Stomach smooth muscle (tissue), 2 donors: ENCODE data around the gene AGBL4.

Experiments used
- H3K27ac ChIP-seq: one replicate; pipeline ENCODE4 v1.7.0; 2013; ENCODE audit warnings: mild to moderate bottlenecking, low read length, inconsistent platforms
- H3K27me3 ChIP-seq, 2 donors: one replicate each; pipeline ENCODE4 v1.7.0; 2013; ENCODE audit warnings: low read length in 2 of 2; ENCODE audit not compliant: insufficient read depth in 2 of 2, control insufficient read depth in 1 of 2
- H3K36me3 ChIP-seq, 2 donors: one replicate each; pipeline ENCODE4 v1.7.0; 2013; ENCODE audit warnings: low read length in 2 of 2; ENCODE audit not compliant: control insufficient read depth in 2 of 2, insufficient read depth in 2 of 2
- H3K4me1 ChIP-seq: one replicate; pipeline ENCODE4 v1.7.0; 2013; ENCODE audit warnings: low read length; ENCODE audit not compliant: control insufficient read depth, insufficient read depth
- H3K4me3 ChIP-seq, 2 donors: one replicate each; pipeline ENCODE4 v1.7.0; 2013; ENCODE audit warnings: low read length in 2 of 2
- H3K9ac ChIP-seq, 2 donors: one replicate each; pipeline ENCODE4 v1.7.0; 2013; ENCODE audit warnings: low read length in 2 of 2, mild to moderate bottlenecking in 1 of 2
- H3K9me3 ChIP-seq, 2 donors: one replicate each; pipeline ENCODE4 v1.7.0; 2013; ENCODE audit warnings: low read length in 2 of 2; ENCODE audit not compliant: control insufficient read depth in 2 of 2
- donor health status: healthy.
- donor health status: Pancreatic carcinoma.

Gene AGBL4

DNA sequence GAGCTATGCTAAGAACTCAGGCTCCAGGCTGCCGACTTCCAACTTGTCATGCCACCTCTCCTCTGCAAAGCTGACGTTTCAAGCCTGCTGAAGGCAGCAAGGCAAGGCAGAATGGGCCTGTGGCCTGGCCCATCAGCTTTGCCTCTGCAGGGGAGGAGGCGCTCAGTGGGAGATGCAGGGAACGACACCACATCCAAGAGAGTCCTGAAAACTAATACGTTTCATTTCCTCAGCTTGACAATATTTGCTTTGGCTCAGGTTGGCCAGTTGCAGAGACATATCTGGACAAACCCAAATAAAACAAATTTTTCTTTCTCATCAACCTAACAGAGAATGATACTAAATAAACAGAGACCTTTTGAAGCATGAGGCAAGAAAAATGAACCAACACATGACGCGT lies 1282.4 kb downstream of the AGBL4 start:
- no peaks in the 10 kb centered on the region for H3K27me3 ChIP-seq
- no peak overlapping the region for H3K9ac ChIP-seq
- H3K36me3 ChIP-seq = peaks cover 5 to 33% of the 10 kb centered on the region in 2 donors
- H3K4me3 ChIP-seq = no peak overlapping the region
- no peaks in the 10 kb centered on the region for H3K9me3 ChIP-seq
- H3K27ac ChIP-seq = no peak overlapping the region
- no peaks in the 10 kb centered on the region for H3K4me1 ChIP-seq

DNA sequence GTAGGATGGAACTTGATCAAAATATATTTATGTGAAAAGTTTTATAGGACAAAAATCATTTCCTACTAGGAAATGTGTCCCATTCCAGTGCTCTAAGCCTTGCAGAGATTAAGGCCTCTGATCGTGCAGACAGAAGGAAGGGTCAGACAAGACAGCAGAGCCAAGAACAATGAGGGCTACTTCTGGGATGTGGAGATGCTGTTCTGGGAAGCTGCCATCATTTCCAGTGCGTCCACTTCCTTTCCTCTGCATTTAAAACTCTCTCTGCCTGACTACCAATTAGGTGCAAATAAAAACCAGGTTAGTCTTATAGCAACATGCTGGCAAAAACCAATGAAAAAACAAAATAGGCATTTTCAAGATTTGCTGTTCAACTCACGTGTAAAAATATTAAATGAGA lies 1283.1 kb downstream of the AGBL4 start:
- Histone ChIP-seq H3K9ac (no peak overlapping the region), H3K27ac (no peak overlapping the region), H3K4me1 (no peaks in the 10 kb centered on the region), H3K9me3 (no peaks in the 10 kb centered on the region), H3K27me3 (no peaks in the 10 kb centered on the region), H3K4me3 (no peak overlapping the region), H3K36me3 (peaks cover 13 to 39% of the 10 kb centered on the region in 2 donors)

DNA sequence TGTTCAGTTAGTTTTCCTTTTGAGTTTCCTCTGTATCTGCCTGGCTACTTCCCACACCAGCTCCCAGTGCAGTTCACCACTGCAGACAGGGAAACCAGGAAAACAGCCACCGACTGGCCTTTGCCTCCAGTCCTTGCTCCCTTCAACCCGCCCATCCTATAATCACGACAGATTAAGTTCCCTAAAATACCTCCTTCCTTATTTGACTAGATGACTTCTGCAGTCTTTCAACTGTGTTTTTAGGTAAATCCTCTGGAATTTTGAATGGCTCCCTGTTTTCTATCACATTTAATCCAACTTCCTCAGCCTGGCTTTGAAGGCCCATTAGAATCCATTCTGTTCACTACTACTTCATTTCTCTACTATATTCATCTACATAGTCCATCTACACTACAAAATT lies 1284.7 kb downstream of the AGBL4 start:
- H3K4me1 ChIP-seq = no peaks in the 10 kb centered on the region
- no peaks in the 10 kb centered on the region for H3K9me3 ChIP-seq
- H3K9ac ChIP-seq = no peak overlapping the region
- peaks cover 25 to 43% of the 10 kb centered on the region in 2 donors for H3K36me3 ChIP-seq
- H3K27me3 ChIP-seq = no peaks in the 10 kb centered on the region
- H3K4me3 ChIP-seq = no peak overlapping the region
- no peak overlapping the region for H3K27ac ChIP-seq

DNA sequence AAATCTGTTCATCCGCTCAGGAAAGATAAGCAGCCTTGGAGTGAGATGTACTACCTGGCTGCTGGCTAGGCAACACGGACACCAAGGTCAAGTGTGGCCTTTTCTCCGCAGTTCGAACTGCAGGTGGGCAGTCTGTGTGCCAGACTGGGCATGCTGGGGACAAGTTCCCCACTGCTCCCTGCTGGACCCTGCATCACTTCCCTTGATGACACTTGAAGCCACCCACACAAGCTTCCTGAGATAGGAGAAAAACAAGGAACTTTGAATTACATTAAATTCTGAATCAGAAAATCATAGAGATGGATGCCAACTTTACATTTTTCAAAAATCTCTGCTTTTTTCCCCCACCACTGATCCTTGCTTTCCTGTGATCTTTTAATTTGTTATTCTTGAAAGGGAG lies 1285.4 kb downstream of the AGBL4 start:
- H3K27ac ChIP-seq = no peak overlapping the region
- H3K4me1 ChIP-seq = no peaks in the 10 kb centered on the region
- no peak overlapping the region for H3K4me3 ChIP-seq
- no peaks in the 10 kb centered on the region for H3K27me3 ChIP-seq
- no peak overlapping the region for H3K9ac ChIP-seq
- H3K9me3 ChIP-seq = no peaks in the 10 kb centered on the region
- H3K36me3 ChIP-seq = peaks cover 32 to 43% of the 10 kb centered on the region in 2 donors

DNA sequence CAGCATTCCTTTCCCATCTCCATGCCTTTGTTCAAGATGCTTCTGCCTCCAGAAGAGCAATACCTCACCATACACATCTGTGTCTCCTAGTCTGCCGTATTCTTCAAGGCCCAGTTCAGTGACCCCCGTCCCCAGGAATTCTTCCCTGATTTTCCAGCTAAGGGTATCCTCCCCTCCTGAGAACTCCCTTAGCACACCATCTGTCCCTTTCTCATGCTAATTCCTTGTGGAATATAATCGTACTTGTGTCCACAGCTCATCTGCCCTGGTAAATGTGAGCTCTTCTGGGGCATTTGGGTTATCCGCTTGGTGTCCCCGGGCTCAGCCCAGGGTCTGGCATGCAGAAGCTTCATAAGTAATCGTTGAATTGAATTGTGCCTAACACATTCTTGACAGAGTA lies 1288.0 kb downstream of the AGBL4 start:
- Histone ChIP-seq H3K9me3 (no peaks in the 10 kb centered on the region), H3K27me3 (no peaks in the 10 kb centered on the region), H3K4me3 (no peak overlapping the region), H3K9ac (no peak overlapping the region), H3K27ac (no peak overlapping the region), H3K36me3 (peaks cover 41 to 51% of the 10 kb centered on the region in 2 donors), H3K4me1 (no peaks in the 10 kb centered on the region)

DNA sequence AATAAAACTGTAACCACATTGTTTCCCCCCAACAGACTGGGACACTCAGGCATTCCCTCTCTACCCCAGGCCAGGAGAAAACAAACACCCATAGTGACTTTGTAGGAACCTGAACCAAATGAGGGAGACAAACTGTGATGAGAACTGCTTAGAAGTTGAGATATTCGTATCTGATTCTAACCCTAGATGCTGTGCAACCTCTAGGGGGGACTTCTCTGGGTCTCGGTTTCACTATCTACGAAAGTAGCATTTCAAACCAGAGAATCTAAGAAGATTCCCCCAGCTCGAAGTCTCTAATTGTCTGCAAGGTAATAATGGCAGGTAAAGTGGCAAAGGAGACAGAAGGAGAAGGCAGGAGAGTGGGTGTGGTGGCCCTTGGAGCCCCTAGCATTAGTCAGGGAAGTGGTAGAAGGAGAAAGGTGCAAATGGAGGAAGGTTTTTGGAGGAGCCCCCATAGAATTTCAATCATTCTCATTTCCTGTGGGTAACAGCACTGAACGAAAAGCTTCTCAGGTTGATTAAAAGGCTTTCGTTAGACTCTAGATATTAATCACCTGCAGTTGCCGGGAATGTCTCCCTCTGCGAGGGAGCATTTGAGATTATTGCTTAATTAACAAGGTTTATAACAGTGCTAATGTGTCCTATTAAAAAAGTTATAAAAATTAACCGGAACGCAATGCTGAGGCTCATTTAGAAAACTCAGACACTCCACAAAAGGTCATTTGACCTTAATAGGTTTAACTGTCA lies 1293.4 kb downstream of the AGBL4 start:
- Histone ChIP-seq H3K9me3 (no peaks in the 10 kb centered on the region), H3K9ac (no peak overlapping the region), H3K27me3 (no peaks in the 10 kb centered on the region), H3K27ac (no peak overlapping the region), H3K4me3 (no peak overlapping the region), H3K36me3 (peaks cover 35 to 54% of the 10 kb centered on the region in 2 donors), H3K4me1 (no peaks in the 10 kb centered on the region)

DNA sequence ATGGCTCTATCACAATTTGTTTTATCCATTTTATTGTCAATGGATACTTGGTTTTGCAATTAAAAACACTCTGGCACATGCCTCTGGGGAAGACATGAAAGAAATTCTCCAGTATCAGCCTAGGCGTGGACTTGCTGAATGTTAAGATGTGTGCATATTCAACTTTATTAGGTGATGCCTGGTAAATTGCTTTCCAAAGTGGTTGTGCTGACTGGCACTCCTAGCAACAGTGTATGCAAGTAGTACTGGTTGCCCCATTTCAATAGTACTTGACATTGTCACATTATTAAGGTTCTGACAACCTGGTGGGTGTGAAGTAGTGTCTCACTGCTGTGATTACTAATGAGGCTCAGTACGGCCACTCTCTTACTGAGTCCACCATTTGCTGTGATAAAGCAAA lies 1295.2 kb downstream of the AGBL4 start:
- no peaks in the 10 kb centered on the region for H3K27me3 ChIP-seq
- no peak overlapping the region for H3K9ac ChIP-seq
- no peaks in the 10 kb centered on the region for H3K4me1 ChIP-seq
- H3K27ac ChIP-seq = no peak overlapping the region
- peaks cover 21 to 38% of the 10 kb centered on the region in 2 donors for H3K36me3 ChIP-seq
- no peaks in the 10 kb centered on the region for H3K9me3 ChIP-seq
- no peak overlapping the region for H3K4me3 ChIP-seq

DNA sequence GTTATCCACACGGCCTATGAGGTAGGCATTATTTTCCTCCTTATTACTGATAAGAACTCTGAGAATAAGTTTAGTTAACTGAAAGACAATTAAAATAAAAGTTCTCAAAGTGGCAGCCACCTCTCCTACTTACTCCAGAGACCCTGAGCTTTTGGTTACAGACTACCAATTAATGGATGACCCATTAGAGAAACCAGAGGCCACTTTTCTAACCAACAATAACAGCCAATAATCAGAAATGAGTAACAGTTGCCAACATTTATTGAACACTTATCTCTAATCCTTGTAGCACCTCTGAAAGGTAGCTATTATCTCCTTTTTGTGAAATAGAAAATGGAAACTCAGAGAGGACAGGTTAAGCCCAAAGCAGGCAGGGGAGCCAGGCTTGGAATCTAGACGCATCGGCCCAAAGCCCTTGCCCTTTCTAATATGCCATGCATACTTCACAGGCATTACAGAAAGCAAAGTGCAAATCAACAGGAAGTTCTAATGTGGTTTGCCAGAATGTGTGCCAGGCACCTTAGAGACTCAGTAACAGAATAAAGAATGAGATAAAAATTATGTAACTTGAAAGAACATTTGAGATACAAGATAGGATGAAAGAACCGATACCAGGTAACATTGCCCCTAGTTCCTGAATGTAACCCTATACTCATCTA lies 1297.1 kb downstream of the AGBL4 start:
- peaks cover 8 to 26% of the 10 kb centered on the region in 2 donors for H3K36me3 ChIP-seq
- H3K4me1 ChIP-seq = no peaks in the 10 kb centered on the region
- H3K9ac ChIP-seq = no peak overlapping the region
- no peaks in the 10 kb centered on the region for H3K27me3 ChIP-seq
- H3K9me3 ChIP-seq = no peaks in the 10 kb centered on the region
- H3K27ac ChIP-seq = no peak overlapping the region
- H3K4me3 ChIP-seq = no peak overlapping the region

DNA sequence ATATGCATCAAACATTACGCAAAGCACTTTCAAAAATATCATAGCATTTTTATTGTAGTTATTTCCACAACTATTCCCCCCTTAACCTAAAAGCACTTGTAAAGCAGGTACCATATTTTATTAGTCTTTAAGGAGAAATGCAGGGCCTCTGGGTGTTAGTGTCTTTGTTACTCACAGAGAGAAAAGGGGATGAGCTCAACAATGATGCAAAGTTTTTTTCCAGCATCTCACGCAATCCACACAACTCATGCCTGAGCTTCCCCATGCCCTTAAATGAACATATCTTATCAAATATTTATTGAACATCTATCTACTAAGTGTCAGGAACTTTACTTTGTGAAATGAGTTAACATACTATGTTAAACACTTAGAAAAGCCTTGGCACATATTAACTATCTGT lies 1297.6 kb downstream of the AGBL4 start:
- Histone ChIP-seq H3K27ac (no peak overlapping the region), H3K4me3 (no peak overlapping the region), H3K9me3 (no peaks in the 10 kb centered on the region), H3K9ac (no peak overlapping the region), H3K27me3 (no peaks in the 10 kb centered on the region), H3K36me3 (peaks cover 4 to 20% of the 10 kb centered on the region in 2 donors), H3K4me1 (no peaks in the 10 kb centered on the region)

DNA sequence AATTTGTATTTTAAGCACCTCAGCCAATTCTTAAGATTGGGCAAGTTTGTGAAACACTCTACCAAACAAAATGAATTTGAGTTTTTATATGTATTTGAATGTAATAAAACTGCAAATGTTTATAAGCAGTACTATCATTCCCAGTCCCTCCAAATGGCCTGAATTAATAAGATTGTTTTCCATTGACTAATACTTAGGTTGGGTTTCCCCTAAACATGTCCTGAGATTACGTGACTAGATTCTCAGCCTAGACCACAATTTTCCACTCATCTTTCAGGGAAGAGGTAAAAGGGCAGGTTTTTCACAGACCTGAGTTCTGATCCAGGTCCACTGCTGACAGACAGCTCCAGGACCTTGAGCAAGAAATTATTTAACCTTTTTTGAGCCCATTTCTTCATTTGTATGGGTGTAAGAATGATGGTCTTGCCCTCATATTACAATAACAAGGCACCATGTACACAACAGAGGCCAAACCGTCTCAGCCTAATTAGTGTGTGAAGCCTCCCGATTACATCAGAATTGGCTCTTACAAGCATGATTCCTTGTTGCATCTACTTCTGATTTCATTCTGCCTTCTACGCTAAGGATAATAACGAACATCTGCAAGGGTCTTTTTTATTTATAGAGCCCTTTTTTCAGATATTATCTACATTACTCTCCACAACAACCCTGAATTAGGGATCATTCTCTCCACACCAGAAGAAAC lies 1298.3 kb downstream of the AGBL4 start:
- Histone ChIP-seq H3K4me3 (no peak overlapping the region), H3K9me3 (no peaks in the 10 kb centered on the region), H3K27me3 (no peaks in the 10 kb centered on the region), H3K4me1 (no peaks in the 10 kb centered on the region), H3K27ac (no peak overlapping the region), H3K36me3 (peaks cover 4 to 19% of the 10 kb centered on the region in 2 donors), H3K9ac (no peak overlapping the region)
